ENCODE data around the gene CNTN5.

DNA sequence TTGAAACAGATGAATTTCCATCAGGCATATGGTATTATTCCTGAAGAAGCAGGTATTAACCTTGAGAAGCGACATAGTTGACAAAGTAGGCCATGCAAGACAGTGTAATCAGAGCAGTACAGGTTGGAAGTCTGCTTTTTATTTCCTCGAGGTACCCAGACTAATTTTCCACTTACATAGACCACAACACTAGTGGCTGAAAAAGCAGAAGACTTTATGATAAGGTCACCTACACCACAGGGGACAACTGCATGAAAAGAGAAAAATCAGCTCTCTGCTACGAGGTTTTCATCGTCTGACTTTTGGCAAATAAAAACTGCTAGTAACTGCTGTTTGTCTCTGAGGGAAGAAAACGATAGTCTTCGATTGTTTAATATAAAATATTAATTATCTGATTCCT lies 77.5 kb downstream of the CNTN5 start:
- TF ChIP-seq, protein P1, sequence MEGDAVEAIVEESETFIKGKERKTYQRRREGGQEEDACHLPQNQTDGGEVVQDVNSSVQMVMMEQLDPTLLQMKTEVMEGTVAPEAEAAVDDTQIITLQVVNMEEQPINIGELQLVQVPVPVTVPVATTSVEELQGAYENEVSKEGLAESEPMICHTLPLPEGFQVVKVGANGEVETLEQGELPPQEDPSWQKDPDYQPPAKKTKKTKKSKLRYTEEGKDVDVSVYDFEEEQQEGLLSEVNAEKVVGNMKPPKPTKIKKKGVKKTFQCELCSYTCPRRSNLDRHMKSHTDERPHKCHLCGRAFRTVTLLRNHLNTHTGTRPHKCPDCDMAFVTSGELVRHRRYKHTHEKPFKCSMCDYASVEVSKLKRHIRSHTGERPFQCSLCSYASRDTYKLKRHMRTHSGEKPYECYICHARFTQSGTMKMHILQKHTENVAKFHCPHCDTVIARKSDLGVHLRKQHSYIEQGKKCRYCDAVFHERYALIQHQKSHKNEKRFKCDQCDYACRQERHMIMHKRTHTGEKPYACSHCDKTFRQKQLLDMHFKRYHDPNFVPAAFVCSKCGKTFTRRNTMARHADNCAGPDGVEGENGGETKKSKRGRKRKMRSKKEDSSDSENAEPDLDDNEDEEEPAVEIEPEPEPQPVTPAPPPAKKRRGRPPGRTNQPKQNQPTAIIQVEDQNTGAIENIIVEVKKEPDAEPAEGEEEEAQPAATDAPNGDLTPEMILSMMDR (conservative IDR thresholded peaks at IDR 0.05 in 1 of 2, IDR thresholded peaks at IDR 0.05 in 1 of 2; ENCODE audit: low read depth in 1 of 2, low read length in 2 of 2) = no peak
- TF ChIP-seq EZH2 (IDR thresholded peaks at IDR 0.05; ENCODE audit: low read length, missing control alignments) = no peak
